Iris pigment epithelial cell (primary cell): ENCODE results near the gene KRTAP6-1.

Experiments used
- DNase-seq: peaks from one replicate; pipeline ENCODE4 v3.0.0-alpha.2; 2011; ENCODE audit warnings: low read depth

Gene KRTAP6-1

GRCh38 chr21:30577766-30578165, 36.0 kb downstream of the KRTAP6-1 start:
- no peak for DNase-seq

DNA sequence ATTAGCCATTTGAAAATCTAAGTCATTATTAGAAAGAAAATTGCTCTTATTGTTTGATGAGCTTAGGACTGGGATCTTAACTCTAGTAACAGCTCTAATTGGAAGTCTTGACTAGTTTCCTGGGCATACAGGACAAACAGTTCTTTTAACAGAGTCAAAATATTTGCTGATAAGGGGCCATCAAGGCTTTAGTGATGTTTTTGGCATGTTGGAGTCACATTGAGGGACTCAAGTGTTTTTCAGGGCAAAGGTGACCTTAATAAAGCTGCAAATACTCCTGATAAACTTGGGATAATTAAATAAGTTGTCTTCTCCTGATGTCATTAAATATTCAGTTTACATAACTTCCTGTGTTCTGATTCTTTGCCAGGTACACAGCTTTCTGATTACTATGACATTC, 46.1 kb downstream of the KRTAP6-1 start:
- DNase-seq, result no peak

- no peak for DNase-seq
Measured at GRCh38 chr21:30563630-30564029, 50.1 kb downstream of the KRTAP6-1 start.
